ENCODE results near the gene TSC22D4.

DNA sequence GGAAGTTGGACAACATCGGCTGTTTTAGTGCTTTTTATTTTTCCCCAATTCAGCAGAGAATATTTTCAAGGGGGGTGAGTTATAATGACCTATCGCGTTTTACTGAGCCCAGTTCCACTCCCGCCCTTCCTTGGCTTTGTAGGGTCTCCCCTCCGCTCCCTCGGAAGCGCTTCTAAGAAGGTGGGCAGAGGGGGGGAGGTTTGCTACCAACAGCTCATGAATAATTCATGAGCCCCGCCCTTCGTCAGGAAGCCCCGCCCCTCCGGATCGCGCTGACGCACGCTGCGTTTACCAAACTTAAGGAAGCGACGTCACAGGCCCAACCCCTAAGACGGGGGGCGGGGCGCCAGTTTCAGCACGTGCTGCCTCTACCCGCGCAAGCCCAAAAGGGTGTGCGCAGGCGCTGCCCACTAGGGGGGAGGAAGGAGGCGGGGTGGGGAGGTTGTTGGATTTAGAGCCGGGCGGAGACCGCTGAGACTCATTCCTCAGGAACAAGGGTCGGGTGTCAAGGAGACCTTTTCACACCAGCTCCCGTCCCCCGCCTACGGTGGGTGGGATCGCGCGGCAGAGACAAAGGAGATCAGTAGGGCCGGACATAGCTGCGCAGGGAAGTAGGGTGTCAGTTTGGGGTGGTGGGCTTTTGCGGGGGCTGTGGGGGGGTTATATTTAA, 49.9 kb downstream of the TSC22D4 start:
- TF ChIP-seq, protein P1, sequence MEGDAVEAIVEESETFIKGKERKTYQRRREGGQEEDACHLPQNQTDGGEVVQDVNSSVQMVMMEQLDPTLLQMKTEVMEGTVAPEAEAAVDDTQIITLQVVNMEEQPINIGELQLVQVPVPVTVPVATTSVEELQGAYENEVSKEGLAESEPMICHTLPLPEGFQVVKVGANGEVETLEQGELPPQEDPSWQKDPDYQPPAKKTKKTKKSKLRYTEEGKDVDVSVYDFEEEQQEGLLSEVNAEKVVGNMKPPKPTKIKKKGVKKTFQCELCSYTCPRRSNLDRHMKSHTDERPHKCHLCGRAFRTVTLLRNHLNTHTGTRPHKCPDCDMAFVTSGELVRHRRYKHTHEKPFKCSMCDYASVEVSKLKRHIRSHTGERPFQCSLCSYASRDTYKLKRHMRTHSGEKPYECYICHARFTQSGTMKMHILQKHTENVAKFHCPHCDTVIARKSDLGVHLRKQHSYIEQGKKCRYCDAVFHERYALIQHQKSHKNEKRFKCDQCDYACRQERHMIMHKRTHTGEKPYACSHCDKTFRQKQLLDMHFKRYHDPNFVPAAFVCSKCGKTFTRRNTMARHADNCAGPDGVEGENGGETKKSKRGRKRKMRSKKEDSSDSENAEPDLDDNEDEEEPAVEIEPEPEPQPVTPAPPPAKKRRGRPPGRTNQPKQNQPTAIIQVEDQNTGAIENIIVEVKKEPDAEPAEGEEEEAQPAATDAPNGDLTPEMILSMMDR (conservative IDR thresholded peaks at IDR 0.05 in 1 of 2, IDR thresholded peaks at IDR 0.05 in 1 of 2; ENCODE audit: extremely low read depth in 1 of 2, insufficient read depth in 1 of 2, low read depth in 1 of 2, low read length in 2 of 2), result no peak
- no peak for TF ChIP-seq EZH2 (IDR thresholded peaks at IDR 0.05; ENCODE audit: borderline replicate concordance, low read length)

Measured in mammary epithelial cell (primary cell).